Body of pancreas (tissue), 4 donors: ENCODE data around the gene PDE6H.

Source experiments
- CTCF ChIP-seq, 7 experiments: fragments of 450-650 bp in 4 of 7; fragments of 200-600 bp in 3 of 7; sonication (generic) in 3 of 7; IDR thresholded peaks; one replicate each; pipeline ENCODE4 v1.5.1; 2016 to 2019; ENCODE audit warnings: antibody characterized with exemption in 7 of 7
- POLR2A ChIP-seq, 3 donors: fragments of 450-650 bp; IDR thresholded peaks; one replicate each; pipeline ENCODE4 v1.6.1; 2016; ENCODE audit warnings: antibody characterized with exemption in 3 of 3, mild to moderate bottlenecking in 2 of 3

DNA sequence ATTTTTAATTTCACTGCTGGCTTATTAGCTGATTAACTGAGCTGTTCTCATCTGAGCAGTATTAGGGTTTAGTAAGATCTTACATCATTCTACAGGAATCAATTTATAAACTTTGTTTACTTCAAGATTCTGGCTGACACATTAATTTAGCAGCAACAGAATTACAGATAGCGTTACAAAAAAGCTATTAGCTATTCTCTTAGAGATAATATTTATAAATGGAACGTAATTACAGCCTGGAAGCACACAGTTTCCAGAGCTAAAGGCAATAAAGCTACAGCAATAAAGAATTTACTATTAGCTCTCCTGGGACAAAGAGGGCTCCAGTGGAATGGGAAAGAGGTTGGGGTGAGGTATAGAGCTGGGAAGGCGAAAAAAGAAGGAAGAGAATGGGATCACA is 34.7 kb downstream of the PDE6H start:
- no peak for TF ChIP-seq CTCF (IDR thresholded peaks at IDR 0.05)
- no peak for TF ChIP-seq POLR2A (IDR thresholded peaks at IDR 0.05)
